NCI-H2107 treated with DMSO at 0.1 percent for 48 hours (cell line): ENCODE measurements around the gene GPD1L.
A peak's percentile ranks its signal among the peaks of the same experiment; 100 is the strongest.

ENCODE experiments used
- DNase-seq: peaks from one replicate; lab custom pipeline; 2025; ENCODE audit not compliant: unreplicated experiment; lab: John Stamatoyannopoulos, UW

GPD1L gene

DNA sequence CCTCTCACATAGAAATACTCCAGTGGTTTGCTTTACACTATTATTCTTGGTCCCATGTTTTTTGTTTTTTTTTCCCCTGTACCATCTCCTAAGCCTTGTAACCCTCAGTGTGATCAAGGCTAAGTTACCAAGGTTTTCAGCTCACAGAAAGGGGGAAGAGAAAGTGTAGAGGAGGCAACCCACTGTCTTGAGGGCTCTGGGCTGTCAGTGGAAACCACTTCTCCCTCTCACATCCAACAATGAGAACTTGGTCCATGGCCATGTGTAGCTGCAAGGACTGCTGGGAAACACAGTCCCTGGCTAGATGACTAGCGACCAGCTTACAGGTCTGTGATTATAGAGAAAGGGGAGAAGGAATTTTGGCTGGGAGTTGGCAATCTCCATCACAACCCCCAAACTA lies 30.3 kb downstream of the GPD1L start:
- no peak for DNase-seq

DNA sequence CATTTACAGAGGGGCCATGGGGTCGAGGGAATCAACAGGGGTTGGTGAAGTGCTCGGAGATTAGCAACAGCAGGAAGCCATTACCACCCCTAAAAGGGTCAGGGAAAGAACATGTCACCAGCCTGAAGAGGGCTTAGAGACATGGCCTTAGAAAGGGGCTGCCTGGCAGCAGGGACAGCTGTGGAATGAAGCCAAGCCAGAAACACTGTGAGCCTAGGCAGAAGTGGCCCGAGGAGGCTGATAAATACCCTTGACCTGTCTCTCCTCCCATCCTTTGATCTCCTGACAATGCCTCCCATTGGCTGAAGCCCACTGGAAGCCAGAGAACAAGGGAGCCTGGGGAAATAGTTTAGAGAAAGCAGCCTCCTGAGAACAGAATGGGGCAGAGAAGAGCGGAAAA lies 31.4 kb downstream of the GPD1L start:
- no peak for DNase-seq

DNA sequence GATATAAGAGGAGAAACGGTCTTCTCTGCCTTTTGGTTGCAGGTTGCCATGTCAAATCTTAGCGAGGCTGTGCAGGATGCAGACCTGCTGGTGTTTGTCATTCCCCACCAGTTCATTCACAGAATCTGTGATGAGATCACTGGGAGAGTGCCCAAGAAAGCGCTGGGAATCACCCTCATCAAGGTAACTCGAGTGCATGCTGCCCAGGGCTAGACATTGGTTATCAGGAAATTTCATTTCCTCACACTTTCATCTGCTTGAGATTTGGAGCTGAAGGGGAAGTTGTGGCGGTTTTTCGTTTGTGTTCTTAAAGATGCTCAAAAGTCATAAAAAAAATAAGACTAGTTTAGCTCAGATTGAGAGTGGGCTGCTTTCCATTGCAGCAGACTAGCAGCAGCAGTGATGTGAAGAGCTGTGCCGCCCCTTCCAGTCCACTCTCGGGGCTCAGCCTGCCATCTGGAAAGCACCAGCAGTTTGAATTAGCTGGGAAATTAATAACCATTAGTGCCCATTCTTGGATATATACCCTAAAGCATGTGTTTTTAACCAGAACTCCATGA lies 32.2 kb downstream of the GPD1L start:
- DNase-seq = no peak

DNA sequence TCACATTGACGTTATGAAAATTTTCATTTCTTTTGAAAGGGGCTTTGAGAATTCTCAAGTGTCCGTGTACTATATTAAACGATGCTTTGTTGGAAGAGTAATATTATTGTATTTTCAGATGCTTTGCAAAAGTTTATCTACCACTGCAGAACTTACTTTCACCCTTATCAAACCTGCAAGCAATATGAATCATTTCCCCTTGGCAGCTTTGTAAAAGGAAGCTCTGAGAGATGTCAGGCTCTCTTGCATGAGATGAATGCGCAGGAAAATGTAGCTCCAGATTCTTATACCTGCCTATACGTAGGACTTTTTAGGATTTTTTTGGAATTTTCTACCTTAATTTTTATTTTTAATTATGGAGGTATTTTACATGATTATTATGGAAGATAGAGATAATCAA lies 34.5 kb downstream of the GPD1L start:
- DNase-seq = no peak

DNA sequence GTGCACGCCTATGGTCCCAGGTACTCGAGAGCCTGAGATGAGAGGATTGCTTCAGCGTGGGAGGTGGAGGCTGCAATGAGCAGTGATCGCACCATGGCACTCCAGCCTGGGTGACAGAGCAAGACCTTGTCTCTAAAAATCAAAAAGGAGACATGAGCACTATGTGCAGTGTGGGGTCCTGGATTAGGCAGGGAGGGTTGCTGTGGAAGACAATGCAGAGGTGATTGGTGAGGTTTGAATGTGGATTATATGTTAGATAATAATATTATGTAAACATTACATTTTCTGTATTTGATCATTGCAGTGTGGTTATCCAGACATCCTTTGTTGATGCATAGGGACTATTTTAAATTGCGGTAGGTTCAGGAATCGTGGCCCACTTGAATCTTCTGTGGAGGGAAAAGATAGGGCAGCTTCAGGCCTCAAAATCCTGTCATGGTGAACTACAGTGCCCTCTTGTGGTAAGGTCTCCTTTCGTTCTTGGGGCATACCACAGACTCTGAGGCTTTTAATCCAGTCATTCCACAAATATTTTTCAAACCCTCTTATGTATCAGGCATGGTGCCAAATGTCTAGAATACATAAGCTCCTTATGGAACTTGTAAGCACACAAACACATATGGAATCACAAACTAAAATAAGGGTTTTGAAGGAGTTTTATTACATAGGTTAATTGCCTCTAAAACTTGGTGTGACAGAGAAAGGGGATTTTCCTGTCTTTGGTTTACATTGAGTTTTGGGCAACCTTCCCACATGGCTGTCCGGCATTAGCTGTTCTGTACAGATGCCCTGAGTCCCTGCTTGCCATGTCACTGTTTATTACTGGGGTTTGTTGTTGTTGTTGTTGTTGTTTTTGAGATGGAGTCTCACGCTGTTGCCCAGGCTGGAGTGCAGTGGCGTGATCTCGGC lies 37.7 kb downstream of the GPD1L start:
- DNase-seq = peak; percentile 65

DNA sequence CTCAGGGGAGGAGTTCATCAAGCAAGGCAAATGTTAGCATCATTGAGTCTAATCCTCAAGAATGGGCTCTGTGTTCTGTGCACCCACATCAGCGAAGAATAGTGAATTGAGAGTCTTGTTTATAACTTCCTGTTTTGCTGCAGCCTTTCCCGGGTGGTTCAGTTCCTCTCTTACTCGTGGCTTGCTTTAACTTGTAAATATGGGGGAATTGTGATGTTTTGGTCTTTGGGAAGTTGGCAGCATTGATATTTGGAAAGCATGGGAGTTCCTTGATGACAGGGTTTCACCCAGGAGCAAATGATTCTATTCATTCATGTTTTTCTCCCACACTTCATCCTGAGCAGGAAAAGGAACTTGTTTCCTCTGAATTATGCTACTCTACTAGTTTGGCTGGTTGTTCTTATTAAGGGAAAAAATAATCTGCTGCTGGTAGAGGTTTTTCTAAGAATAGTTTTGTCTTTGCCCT lies 40.4 kb downstream of the GPD1L start:
- DNase-seq = no peak

DNA sequence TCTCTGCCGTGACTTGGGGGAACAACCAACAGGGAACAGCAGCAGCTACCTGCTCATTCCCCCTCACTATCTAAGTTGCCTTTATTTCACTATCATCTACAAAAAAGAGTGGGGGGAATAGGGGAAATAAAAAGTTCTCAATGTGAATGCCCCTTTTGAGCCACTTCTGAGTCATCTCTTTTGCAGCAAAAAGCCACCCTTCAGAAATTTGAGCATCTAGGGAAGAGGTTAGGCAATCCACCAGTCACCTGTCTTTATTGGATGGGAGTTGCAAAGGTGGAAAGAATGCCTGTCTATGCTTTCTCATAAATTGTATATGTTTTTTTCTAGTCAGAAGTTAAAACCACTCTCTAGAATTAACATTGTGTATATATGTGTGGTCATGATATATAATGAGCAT lies 41.1 kb downstream of the GPD1L start:
- DNase-seq = no peak

DNA sequence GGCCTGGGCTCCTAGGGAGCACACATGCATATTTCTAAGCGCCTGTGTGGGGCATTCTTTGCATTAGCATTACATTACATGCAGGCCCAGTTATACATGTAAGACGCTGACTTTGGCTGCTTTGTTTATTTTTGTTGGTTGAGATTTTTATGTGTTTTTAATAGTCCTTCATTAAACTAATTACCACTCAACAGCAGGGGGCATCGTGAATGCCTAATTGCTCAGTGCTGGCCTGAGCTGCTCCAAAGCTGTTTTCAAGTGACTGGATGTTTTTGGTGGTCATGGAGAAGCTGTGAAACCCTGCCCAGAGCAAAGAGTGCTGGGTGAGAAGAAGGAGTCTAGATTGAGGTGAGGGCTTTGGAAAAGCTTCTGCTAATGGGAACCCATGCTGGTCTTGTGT lies 41.5 kb downstream of the GPD1L start:
- no peak for DNase-seq

DNA sequence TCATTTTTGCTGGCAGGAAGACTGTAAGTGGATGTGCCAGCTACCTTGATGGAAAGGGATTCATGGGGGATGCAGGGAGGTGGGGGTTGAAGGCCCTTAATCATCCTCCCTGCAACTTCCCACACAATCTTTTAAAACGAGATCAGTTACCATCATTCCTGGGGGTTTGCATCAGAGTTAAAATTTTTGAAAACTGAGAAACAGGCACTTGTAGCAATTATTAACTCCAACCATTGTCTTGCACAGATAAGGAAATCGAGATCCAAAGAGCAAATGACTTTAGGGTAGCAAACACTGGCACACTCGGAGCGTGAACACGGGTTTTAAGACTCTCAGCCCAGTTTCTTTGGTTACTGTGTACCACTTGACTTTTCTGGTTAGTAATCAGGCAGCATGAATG lies 41.9 kb downstream of the GPD1L start:
- no peak for DNase-seq

DNA sequence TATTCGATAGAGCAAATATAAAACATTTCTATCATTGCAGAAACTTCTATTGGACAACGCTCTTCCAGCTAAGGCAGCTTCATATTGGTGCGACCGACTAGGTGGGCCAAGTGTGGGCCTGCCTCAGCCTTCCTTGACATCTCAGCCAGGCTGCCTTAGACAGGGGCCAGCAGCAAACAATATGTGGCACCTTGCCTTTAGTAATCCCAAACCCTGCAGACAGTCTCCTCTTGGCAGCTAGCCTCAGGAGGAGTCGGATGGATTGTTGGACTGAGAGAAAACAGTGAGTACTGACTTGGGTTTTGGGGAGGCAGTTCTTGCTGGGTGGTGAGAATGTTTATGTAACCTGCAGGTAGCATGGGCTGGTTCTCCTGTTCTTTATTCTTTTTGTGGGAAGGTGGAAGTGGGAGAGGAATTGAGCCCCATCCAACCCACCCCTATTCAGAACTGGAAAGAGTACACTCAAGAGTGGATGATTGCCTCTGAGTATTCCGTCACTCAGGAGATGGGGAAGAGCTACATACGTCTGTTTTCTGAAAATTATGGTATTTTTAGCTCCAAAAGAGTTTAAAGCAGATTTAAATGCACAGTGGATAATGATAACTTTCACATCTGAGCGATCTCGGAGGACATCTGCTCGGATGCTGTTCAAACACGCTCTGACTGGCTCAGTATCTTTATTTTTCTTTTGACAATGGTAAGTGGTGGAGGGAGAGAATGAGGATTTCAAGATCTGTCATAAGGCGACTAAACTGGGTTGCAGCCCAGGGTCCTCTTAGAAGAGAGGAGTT lies 47.2 kb downstream of the GPD1L start:
- no peak for DNase-seq

DNA sequence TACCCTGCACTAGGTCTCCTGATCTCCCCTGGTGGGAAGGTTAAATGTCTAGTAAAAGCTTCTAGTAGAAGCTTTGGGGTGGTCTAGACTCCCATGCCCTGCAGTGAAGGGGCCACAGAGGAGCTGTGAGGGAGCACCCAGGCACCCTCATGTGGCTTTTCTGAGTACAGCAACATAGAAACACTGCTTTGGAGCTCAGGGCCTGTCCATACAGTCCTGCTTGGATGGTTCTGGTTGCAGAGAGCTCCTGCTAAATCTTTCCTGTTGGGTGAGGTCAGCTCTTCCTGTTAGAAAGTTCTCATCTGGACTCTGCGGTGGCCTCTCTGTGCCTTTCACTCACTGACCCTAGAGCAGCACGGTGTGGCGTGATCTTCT lies 47.8 kb downstream of the GPD1L start:
- no peak for DNase-seq

DNA sequence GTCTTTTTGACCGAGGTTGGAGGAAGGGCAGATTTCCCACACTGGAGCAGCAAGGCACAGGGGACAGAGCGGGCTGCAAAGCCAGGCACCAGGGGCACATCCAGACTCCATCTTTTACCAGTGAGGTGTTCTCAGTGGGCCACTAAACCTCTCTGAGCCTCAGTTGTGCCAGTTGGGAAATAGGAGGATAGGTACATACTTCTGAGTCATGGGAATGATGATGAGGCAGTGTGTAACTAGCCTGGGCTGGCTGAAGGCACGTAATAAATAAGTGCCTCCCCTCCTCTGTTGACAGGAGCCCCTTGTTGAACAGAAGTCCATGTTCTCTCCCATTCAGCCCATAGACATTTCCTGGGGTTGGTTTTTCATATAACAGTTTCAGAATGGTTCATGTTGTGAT lies 48.7 kb downstream of the GPD1L start:
- DNase-seq = no peak

DNA sequence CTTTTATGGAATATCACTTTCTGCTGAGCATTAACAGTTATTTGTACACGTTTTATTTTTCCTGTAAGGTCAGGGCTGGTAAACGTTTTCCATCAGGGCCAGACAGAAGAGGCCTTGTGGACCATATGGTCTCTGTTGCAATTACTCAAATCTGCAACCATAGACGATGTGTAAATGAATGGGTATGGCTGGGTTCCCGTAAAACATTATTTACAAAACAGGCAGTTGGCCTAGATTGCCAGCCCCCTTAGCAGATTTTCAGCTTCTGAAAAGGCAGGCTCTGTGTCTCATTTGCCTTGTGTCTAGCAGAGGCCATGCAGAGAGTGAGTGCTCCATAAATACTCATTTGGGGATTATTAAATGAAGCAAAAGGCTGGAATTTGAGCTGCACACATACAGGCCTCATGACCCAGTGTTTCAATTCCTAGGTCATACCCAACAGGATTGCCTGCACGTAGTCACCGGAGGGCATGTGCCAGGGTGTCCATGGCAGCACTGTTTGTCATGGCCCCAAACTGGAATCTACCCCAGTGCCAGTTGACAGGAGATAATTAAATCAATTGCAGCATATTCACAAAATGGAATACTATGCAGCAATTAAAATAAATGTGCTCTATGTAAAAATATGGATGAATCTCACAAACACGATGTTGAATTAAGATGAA lies 51.3 kb downstream of the GPD1L start:
- no peak for DNase-seq

DNA sequence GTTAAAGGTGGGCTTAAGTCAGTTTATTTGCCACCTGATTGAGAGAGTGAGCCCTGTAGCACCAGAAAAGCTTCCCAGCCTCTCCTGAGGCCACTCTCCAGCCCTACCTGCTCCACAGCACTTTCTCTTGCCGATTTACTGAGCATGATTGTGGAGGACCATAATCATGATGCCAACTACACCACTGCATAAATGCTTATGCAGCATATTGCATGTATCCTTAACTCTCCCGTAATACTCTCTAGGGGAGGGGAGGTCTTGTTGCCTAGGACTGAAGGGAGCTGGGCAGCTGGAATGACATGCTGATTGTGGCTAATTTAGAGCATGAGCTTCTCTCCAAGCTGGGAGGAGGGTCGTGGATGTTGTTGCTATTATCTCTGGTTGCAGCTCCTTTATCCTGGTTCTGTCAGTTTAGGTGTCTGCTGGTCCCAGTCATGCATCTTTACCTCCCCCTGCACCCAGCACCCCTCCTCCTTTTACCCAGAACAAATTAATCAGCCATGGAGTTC lies 54.3 kb downstream of the GPD1L start:
- no peak for DNase-seq

DNA sequence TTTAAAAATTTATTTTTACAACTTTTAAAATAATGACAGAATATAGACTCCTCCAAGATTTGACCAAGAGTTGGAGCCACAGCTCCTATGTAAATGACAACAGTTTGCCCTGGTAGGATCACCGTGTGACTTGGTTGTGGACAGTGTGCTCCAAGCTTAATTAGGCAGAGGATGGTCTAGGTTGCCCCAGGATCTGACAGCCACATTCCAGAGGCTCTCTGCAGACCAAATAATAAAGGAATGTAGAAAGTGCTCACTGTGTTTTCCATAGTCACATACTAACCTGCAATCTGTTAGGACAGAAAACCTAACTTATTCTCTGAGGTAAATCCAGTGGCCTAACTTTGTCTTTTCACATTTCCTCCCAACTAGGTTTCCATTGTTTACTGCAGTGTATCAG lies 59.0 kb downstream of the GPD1L start:
- DNase-seq = no peak

DNA sequence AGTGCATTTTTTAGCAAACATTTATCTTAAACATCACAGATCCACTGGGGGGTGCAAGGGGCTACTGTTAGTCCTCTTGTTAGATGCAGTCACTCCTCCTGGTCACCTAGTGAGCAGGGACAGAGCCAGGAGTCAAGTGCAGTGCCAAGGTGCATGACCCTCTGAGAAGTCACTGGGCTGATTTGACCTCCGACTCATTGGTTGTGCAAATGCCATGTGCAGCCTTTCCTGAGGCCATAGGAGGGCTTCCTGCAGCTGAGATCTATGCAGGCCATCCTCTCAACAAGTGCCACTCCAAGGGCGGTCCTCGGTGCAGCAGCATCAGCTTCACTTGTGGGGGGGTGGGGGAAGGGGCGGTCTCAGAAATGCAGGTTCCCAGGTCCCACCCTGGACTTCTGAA lies 60.2 kb downstream of the GPD1L start:
- no peak for DNase-seq

DNA sequence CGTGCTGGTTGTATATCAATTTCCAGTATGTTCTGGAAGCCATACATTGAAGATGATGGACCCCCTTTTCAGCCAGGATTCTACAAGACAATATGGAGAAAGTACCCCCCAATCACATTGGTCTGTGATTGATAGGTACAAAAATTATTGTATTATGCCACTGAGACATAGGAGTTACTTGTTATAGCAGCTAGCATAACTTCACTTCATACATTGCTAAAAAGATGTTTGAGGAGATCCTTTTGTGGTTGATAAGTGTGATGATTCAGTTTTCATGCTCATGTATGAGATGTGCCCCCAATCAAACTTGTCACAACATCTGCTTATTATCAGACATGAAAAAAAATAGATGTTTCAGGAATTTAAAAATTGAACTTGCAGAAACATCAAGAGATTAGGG lies 66.0 kb downstream of the GPD1L start:
- no peak for DNase-seq

DNA sequence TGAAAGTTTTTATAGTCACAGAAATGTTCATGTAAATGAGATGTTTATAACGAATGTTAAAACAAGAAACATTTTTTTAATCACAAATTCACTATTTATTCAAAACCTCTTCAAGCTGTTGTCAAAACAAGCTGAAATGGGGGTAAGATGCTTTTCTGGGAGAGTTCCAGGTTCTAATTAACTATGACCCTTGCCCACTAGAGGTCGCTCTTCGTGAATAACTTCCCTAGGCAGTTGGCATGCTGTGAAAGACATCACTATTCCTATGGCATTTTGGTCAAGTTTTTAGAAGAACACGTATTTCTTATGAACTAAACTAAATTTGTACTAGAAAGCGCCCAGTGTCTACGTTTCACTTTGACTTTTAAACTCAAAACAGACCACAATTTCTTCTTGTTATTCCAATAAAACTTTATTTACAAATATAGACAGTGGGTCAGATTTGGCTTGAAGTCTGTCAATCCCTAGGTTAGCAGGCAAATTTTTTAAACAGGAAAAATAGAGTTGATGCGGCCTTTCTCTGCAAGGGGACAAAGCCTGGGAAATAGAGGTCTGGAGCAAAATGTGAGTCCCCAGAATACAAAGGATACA lies 69.3 kb downstream of the GPD1L start:
- DNase-seq = peak; percentile 4

DNA sequence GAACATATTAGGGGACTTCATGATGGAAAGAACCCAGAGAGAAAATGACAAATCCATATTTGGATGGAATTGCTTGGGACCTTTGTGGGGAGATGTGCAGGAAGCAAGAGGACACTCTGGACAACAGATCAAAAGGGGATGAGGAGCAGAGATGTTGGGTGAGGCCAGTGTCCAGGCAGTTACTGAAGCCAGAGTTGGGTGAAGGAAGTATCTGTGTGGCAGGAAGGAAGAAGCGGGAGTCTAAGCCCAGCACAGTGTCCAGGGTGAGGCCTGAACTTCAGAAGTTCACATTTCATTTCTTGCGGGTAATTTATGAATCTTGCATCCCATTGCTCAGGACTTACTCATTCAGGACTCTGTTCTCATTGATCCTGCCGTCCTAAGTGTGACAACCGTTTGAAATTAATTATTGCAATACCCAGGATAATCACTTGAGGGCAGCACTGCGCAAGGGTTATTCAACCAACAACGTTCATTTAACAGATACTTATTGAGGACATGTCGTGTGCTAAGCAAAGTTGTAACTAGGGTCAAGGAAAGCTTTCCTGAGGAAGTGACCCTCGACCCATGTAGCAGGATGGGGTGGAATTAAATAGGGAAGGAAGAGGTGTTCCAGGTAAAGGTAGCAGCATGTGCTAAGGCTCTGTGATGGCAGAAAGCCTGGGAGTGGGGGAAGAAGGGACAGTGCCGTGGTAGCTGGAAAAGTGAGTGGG lies 70.7 kb downstream of the GPD1L start:
- DNase-seq = peak; percentile 31

DNA sequence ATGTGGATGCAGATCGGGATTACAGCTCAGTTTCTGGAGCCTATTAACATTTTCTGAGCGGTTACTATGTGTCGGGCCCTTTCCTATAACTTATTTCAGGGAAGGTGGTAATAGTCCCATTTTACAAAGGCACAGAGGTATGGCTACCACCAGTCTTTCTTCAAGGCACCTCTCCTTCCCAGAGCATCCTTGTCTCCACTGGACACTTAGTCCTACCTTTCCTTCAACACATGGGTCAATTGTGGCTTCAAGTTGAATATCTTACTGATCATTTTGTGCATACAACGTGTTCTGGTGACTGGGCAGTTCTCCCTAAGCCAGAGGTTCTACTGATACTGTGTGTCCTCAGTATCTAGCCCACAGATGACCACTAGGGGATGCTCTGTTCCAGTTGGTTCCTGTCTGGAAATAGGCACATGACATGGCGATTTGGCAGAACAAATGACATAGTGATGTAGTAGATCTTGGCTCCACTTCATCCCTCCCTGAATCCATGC lies 71.3 kb downstream of the GPD1L start:
- DNase-seq = peak; percentile 72
